GM12873 (cell line): Measurements from ENCODE around the gene PEAK3.
A peak's percentile ranks its signal among the peaks of the same experiment; 100 is the strongest.

Experiments used
- CTCF ChIP-seq: IDR thresholded peaks from 2 replicates; pipeline ENCODE4 v1.5.1; 2012; ENCODE audit warnings: low read depth, mild to moderate bottlenecking, moderate library complexity, low read length, control low read depth; ENCODE audit not compliant: insufficient read depth; ENCODE audit errors: missing control alignments

The PEAK3 gene

GRCh38 chr19:2231621-2232221 lies 50.3 kb downstream of the PEAK3 start:
- TF ChIP-seq CTCF = no peak

GRCh38 chr19:2230807-2231533 lies 51.0 kb downstream of the PEAK3 start:
- TF ChIP-seq CTCF = no peak

- TF ChIP-seq CTCF = no peak
Observed at GRCh38 chr19:2230033-2230531, 51.9 kb downstream of the PEAK3 start.

- no peak for TF ChIP-seq CTCF
Observed at GRCh38 chr19:2229103-2230032, 52.6 kb downstream of the PEAK3 start.

GRCh38 chr19:2228157-2229030 lies 53.6 kb downstream of the PEAK3 start:
- no peak for TF ChIP-seq CTCF

- TF ChIP-seq CTCF = peak; percentile 36
Observed at GRCh38 chr19:2227415-2228156, 54.4 kb downstream of the PEAK3 start.
